ENCODE measurements around the gene GTF2H2C_2.
"Not testable (repeated sequence)": the region's sequence is repeated elsewhere in the genome, so short reads cannot be mapped to it uniquely, and the experiment has no call there.

The GTF2H2C_2 gene

DNA sequence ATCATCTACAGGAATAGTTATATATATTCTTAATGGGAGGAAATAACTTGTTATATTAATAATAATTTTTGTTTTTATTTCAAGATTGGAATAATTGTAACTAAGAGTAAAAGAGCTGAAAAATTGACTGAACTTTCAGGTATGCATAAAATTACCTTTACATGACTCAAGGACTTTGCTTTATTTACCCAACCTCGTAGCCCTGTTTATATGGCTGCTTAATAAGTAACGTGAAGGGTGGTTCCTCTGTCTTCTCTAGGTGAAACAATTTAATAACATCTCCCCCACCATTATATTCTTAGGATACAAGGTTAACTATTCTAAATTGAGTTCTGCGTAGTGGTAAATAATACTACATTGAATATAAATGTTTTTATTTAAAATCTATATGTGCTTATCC, 8.0 kb downstream of the GTF2H2C_2 start:
- H3K79me1 ChIP-seq (ENCODE audit: low read depth in 1 of 2, low read length in 2 of 2); H2AK9ac ChIP-seq (replicated peaks; ENCODE audit: low read depth, low read length, poor library complexity); H2BK5ac ChIP-seq (ENCODE audit: low read depth, low read length, poor library complexity, severe bottlenecking); DNase-seq; H2BK120ac ChIP-seq (ENCODE audit: low read depth, low read length); H2BK20ac ChIP-seq (ENCODE audit: low read depth, low read length); H4K8ac ChIP-seq (ENCODE audit: low read depth in 2 of 2, low read length in 2 of 2); H3K4ac ChIP-seq (ENCODE audit: low read depth, low read length); dilution Hi-C loops (cut with HindIII; ENCODE audit: low sequenced_read_pairs, unreplicated experiment); H2AFZ ChIP-seq (replicated peaks; ENCODE audit: low read length, poor library complexity); H3K36me3 ChIP-seq (ENCODE audit: control insufficient read depth, insufficient read depth, low read length); H2AK5ac ChIP-seq (ENCODE audit: low read depth, low read length); BruUV-seq (replicated peaks); H3K4me3 ChIP-seq (ENCODE audit: insufficient read depth, low read depth, low read length); H3K27ac ChIP-seq (ENCODE audit: insufficient read depth, low read length); H3K18ac ChIP-seq (ENCODE audit: low read depth, low read length); H3K14ac ChIP-seq (replicated peaks; ENCODE audit: low read depth, low read length); H3K27me3 ChIP-seq (ENCODE audit: control insufficient read depth, insufficient read depth, low read length); ATAC-seq (ENCODE audit: low read depth); H3K4me2 ChIP-seq (ENCODE audit: low read depth, low read length); H3K9ac ChIP-seq (ENCODE audit: low read depth, low read length); H3K4me1 ChIP-seq (ENCODE audit: control insufficient read depth, insufficient read depth, low read length); POLR2A ChIA-PET (ENCODE audit: unreplicated experiment); intact Hi-C loops (cut with micrococcal nuclease); H4K91ac ChIP-seq (ENCODE audit: insufficient read depth, low read depth, low read length); CTCF ChIA-PET; H3K9me1 ChIP-seq (ENCODE audit: insufficient read depth, low read length); H4K5ac ChIP-seq (ENCODE audit: low read depth, low read length); H3K23ac ChIP-seq (ENCODE audit: low read depth, low read length); H2BK15ac ChIP-seq (ENCODE audit: low read depth, low read length); H3K56ac ChIP-seq (ENCODE audit: extremely low read depth, insufficient read depth, low read length); H4K20me1 ChIP-seq (ENCODE audit: insufficient read depth, low read length); in situ Hi-C loops (cut with MboI; ENCODE audit: low sequenced_read_pairs); H3K9me3 ChIP-seq (ENCODE audit: control insufficient read depth, insufficient read depth, low read length): not testable (repeated sequence)
- WGBS, 2 experiments (ENCODE audit: extremely low coverage in 2 of 2, insufficient read length in 1 of 2): no CpG with 5 or more reads among the region's 3 CpGs

GRCh38 chr5:70438518-70438917, 23.4 kb downstream of the GTF2H2C_2 start:
- H3K9ac ChIP-seq (ENCODE audit: low read depth, low read length); H3K4me2 ChIP-seq (ENCODE audit: low read depth, low read length); H2BK20ac ChIP-seq (ENCODE audit: low read depth, low read length); H3K9me1 ChIP-seq (ENCODE audit: insufficient read depth, low read length); H3K4ac ChIP-seq (ENCODE audit: low read depth, low read length); POLR2A ChIA-PET (ENCODE audit: unreplicated experiment); CTCF ChIA-PET; BruUV-seq (replicated peaks); H3K27ac ChIP-seq (ENCODE audit: insufficient read depth, low read length); H3K4me3 ChIP-seq (ENCODE audit: insufficient read depth, low read depth, low read length); H2BK120ac ChIP-seq (ENCODE audit: low read depth, low read length); H3K23ac ChIP-seq (ENCODE audit: low read depth, low read length); DNase-seq; H4K91ac ChIP-seq (ENCODE audit: insufficient read depth, low read depth, low read length); H3K36me3 ChIP-seq (ENCODE audit: control insufficient read depth, insufficient read depth, low read length); H3K56ac ChIP-seq (ENCODE audit: extremely low read depth, insufficient read depth, low read length); H3K79me1 ChIP-seq (ENCODE audit: low read depth in 1 of 2, low read length in 2 of 2); H3K4me1 ChIP-seq (ENCODE audit: control insufficient read depth, insufficient read depth, low read length); dilution Hi-C loops (cut with HindIII; ENCODE audit: low sequenced_read_pairs, unreplicated experiment); in situ Hi-C loops (cut with MboI; ENCODE audit: low sequenced_read_pairs); intact Hi-C loops (cut with micrococcal nuclease); H4K8ac ChIP-seq (ENCODE audit: low read depth in 2 of 2, low read length in 2 of 2); H2AK9ac ChIP-seq (replicated peaks; ENCODE audit: low read depth, low read length, poor library complexity); H4K5ac ChIP-seq (ENCODE audit: low read depth, low read length); H3K14ac ChIP-seq (replicated peaks; ENCODE audit: low read depth, low read length); H2AK5ac ChIP-seq (ENCODE audit: low read depth, low read length); H3K18ac ChIP-seq (ENCODE audit: low read depth, low read length); H2AFZ ChIP-seq (replicated peaks; ENCODE audit: low read length, poor library complexity); H2BK15ac ChIP-seq (ENCODE audit: low read depth, low read length); H3K27me3 ChIP-seq (ENCODE audit: control insufficient read depth, insufficient read depth, low read length); H2BK5ac ChIP-seq (ENCODE audit: low read depth, low read length, poor library complexity, severe bottlenecking); H3K9me3 ChIP-seq (ENCODE audit: control insufficient read depth, insufficient read depth, low read length); H4K20me1 ChIP-seq (ENCODE audit: insufficient read depth, low read length): not testable (repeated sequence)
- no CpG with 5 or more reads among the region's 2 CpGs for whole genome bisulfite sequencing, 2 experiments (ENCODE audit: extremely low coverage in 2 of 2, insufficient read length in 1 of 2)
- peak; percentile 75 for ATAC-seq (ENCODE audit: low read depth)
